HG03097 (cell line): ENCODE data around the gene LYPD6.

ENCODE experiments used
- ATAC-seq: cut with Tn5 transposase; IDR thresholded peaks from one replicate; pipeline ENCODE4 v1.9.1; 2021; ENCODE audit not compliant: unreplicated experiment, low FRiP score

Gene LYPD6

GRCh38 chr2:149399934-149400615 lies 69.7 kb downstream of the LYPD6 start:
- no peak for ATAC-seq

DNA sequence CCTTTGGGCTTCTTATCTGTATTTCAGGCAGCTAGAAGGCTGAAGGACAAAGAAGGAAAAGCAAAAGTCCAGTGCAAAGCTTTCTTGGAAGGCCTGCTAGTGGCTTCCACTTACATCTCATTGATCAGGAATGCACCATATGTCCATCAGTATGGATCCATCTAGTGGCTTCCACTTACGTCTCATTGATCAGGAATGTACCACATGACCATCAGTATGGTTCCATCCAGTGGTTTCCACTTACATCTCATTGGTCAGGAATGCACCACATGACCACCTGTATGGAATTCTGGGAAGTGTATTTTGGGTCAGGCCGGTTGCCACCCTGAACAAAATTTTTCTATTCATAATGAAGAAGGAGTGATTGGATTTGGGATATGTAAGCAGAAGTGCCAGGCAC lies 70.6 kb downstream of the LYPD6 start:
- ATAC-seq: no peak

DNA sequence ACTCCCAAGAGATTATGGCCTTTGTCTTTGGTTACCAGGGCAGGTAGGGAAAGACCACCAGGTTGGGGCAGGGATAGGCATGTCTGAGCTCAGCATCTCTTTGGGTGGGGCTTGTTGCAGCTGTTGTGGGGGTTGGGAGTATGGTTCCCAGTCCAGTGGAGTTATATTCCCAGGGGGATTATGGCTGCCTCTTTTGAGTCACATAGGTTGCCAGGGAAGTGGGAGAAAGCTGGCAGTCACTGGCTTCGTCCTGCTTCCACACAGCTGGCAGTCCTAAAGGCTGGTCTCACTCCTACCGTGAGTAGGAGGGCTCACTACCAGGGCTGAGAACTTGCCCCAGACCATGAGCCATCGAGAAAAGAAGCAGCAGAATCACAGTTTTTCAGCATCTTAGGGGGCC lies 79.1 kb downstream of the LYPD6 start:
- no peak for ATAC-seq

DNA sequence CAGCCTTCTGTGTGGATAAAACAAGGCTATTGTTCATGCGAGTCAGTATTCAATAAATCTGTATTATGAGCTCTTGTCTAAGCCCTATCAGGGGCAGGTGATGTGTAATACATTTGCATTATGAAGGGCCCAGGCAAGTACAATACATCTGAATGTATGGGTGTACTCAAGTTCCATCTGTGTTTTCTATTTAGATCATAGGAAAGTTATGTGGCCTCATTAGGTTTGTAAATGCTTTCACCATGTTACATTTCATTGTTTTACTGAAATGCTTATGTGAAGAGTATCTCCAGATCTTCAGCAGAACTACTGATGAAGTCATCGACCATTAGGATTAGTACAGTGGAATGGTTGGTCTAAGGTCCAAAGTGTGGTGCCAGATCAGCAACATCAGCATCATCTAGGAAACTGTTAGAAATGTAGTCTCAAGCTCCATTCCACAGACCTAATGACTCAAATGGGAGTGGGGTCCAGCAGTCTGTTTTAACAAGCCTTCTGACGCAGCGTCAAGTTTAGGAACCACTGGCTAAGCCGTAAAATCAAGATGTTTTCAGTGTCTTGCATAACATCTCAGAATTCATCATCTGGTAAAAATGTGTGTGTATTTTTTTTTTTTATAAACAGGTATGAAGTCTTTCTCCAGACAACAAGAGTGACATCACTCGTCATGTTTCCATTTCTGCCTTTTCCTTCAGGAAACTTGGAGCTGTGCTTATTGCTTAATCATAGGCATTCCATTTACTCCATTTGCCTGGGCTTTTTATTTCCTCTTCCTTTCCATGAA lies 80.5 kb downstream of the LYPD6 start:
- no peak for ATAC-seq

DNA sequence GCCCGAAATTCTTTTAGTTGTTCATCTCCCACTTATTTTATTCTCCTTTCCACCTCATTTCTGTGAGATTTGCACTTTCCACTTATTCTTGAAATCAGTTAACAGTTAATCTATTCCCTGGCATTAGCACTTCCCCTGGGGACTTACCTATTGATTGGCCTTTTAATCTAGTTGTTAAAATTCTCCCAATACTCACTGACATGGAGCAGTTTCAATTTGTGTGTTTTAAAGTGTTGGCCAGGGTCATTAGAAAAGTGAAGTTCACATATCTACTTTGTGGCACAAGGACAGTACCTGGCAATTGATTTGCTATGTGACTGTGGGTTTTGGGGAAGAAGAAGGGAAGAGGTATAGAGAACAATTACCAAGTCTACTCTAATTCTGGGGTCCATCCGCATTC lies 83.1 kb downstream of the LYPD6 start:
- ATAC-seq: no peak

DNA sequence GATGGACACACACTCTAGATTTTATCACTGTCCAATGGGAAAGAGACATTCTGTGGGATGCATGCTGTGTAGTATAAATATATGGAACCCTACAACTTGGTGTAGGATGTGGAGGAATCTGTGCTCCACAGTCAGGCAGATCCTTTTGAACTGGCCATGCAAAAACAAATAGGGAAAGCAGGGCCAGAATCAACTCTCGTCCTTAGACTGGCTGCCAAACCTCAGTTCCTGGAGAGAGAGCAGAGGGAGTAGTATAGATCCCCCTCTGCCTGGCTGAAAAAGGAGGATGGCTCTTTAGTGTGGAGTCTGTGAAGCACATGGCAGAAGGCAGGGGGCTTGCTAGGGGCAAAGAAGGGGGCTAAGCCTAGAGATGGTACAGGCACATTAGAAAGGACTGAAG lies 84.7 kb downstream of the LYPD6 start:
- ATAC-seq: no peak

- ATAC-seq: no peak
Measured at GRCh38 chr2:149418065-149418464, 87.7 kb downstream of the LYPD6 start.

- no peak for ATAC-seq
Measured at GRCh38 chr2:149420053-149420963, 89.9 kb downstream of the LYPD6 start.

- ATAC-seq: no peak
Measured at GRCh38 chr2:149421791-149422190, 91.4 kb downstream of the LYPD6 start.

DNA sequence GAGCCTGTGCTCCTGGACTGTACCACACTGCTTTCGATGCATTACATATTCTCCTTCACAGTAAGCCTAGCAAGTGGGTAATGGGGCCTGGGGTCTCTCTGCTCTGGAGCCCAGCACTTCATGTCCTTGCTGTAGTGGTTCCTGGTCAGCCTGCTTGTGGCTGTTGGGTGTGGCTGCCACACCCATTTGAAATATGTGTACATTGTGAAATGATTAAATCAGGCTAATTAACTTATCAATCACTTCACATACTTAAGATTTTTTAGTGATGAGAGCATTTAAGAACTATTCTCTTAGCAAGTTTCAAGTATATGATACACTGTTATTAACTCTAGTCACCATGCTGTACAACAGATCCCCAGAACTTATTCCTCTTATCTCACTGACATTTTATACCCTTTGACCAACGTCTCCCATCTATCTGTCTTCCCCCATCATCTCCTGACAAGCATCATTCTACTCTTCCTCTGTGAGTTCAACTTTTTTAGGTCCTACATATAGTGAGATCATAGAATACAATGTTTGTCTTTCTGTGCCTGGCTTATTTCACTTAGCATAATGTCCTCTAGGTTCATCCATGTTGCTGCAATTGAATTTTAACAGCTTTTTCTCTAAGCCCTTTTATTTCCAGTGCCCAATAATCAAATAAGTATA lies 92.1 kb downstream of the LYPD6 start:
- ATAC-seq: no peak

GRCh38 chr2:149422991-149423338 lies 92.6 kb downstream of the LYPD6 start:
- no peak for ATAC-seq

DNA sequence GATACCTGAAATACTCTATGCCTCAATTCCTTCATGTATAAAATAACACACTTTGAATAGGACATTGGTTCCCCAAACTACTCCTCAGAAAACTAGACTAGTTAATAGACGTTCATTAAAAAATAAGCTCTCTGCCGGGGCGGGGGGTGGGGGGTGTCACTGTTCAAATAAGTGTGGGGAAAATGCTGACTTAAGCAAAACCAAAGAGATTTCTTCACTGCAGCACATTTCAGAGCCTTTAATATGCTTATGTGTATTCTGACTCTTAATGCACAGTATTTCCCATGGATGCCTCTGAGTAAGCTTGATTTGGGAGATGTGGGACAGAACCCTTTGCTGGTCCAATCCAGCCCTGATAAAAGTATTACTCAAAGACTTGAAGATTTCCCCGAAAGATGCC lies 93.2 kb downstream of the LYPD6 start:
- no peak for ATAC-seq

DNA sequence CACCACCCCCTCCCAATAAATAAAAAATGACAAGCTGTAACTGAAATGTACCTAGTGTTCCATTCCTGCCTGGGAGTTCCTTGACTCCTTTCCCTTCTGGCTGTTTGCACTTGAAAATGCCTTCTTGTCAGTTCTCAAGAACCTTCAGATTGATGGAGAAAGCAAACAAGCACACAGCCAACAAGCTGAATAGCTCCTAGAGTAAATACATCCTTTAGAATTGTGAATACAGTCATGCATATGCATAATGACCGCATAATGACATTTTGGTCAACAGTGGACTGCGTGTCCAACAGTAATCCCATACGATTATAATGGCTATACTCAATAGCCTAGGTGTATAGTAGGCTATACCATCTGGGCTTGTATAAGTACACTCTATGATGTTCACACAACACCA lies 97.0 kb downstream of the LYPD6 start:
- no peak for ATAC-seq

- no peak for ATAC-seq
Measured at GRCh38 chr2:149428783-149429182, 98.4 kb downstream of the LYPD6 start.

- ATAC-seq: no peak
Measured at GRCh38 chr2:149430743-149431736, 100.7 kb downstream of the LYPD6 start.

DNA sequence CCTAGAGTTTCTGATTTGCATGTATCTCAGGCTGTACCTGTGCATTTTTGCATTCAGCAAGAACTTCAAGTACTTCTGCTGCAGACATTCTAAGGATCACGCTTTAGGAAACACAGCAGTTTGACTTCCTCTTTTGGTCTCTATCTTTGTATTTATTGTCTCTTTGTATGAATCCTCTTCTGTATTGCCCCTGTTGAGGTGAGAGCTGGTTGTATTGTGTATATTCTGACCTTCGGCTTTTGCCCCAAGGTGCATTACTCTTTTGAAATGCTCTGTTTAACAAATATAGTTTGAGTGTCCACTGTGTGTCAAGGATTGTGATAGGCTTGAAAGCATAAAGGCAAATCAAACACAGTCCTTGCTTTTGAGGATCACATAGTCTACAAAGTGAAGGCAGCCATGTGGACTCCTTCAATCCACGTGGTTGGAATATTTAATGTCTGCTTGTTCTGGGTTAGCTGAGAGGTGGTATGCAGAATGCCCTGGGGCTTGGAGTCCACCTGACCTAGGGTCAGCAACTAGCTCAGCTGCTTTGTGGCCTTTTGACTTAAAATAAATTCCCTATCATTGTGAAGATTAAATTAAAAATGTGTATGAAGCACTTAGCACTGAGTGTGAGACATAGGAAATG lies 108.1 kb downstream of the LYPD6 start:
- no peak for ATAC-seq

GRCh38 chr2:149441255-149441654 lies 110.9 kb downstream of the LYPD6 start:
- ATAC-seq: no peak

GRCh38 chr2:149442346-149442745 lies 112.0 kb downstream of the LYPD6 start:
- no peak for ATAC-seq

DNA sequence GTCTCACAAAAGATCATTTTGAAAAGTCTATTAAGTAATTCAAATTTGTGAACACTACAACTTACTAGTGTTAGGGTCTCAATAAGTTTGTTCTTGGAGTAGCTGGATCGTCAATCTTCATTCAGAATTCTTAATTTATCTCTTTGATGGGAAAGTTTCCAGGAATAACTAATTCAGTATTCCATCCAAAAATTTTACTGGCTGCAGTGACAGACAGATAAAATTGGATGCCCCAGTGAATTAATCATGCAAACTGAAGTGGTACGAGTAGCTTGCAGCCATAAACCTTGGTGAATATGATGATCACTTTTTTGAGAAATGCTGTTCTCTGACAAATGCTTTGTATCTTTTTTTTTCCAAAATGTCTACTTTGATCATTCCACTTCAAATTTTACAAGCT lies 112.8 kb downstream of the LYPD6 start:
- no peak for ATAC-seq
